Panc1 (cell line): ENCODE results near the gene FGD4.

Experiments
- POLR2AphosphoS5 ChIP-seq: IDR thresholded peaks from 2 replicates; pipeline ENCODE4 v1.6.1; 2012; ENCODE audit warnings: mild to moderate bottlenecking, low read depth, low read length, moderate library complexity
- TF ChIP-seq, protein P1 (sequence below): fragments of 450-650 bp; IDR thresholded peaks from 2 replicates; pipeline ENCODE4 v1.5.1; 2017; ENCODE audit warnings: mild to moderate bottlenecking
- TF ChIP-seq, protein P2 (sequence below), 2 experiments: IDR thresholded peaks; 2 replicates each; pipeline ENCODE4 v1.6.1; 2011 to 2012; ENCODE audit warnings: low read depth in 2 of 2, control low read depth in 1 of 2, low read length in 1 of 2, mild to moderate bottlenecking in 1 of 2, moderate library complexity in 1 of 2; ENCODE audit not compliant: insufficient read depth in 1 of 2

DNA sequence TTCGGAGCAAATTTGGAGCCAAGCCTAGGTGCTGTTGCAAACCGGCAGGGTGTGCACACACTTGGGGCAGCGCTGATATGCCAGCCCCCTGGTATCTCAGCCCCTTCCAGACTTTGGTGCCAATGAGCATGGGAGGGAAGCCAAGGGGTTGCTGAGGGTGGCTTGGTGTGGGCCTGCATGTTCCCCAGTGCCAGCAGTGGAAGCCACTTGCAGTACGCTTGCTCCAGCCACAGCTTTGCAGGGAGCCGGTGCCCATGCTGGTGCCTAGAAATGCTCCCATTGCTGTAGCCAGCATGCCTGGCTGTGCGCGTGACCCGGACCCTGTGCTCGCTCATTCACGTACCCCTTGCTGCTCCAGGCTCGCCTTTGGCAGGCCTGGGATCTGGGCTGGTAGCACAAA, 212.6 kb downstream of the FGD4 start:
- TF ChIP-seq, protein P1, sequence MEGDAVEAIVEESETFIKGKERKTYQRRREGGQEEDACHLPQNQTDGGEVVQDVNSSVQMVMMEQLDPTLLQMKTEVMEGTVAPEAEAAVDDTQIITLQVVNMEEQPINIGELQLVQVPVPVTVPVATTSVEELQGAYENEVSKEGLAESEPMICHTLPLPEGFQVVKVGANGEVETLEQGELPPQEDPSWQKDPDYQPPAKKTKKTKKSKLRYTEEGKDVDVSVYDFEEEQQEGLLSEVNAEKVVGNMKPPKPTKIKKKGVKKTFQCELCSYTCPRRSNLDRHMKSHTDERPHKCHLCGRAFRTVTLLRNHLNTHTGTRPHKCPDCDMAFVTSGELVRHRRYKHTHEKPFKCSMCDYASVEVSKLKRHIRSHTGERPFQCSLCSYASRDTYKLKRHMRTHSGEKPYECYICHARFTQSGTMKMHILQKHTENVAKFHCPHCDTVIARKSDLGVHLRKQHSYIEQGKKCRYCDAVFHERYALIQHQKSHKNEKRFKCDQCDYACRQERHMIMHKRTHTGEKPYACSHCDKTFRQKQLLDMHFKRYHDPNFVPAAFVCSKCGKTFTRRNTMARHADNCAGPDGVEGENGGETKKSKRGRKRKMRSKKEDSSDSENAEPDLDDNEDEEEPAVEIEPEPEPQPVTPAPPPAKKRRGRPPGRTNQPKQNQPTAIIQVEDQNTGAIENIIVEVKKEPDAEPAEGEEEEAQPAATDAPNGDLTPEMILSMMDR: no peak
- no peak for TF ChIP-seq POLR2AphosphoS5
- TF ChIP-seq, protein P2, sequence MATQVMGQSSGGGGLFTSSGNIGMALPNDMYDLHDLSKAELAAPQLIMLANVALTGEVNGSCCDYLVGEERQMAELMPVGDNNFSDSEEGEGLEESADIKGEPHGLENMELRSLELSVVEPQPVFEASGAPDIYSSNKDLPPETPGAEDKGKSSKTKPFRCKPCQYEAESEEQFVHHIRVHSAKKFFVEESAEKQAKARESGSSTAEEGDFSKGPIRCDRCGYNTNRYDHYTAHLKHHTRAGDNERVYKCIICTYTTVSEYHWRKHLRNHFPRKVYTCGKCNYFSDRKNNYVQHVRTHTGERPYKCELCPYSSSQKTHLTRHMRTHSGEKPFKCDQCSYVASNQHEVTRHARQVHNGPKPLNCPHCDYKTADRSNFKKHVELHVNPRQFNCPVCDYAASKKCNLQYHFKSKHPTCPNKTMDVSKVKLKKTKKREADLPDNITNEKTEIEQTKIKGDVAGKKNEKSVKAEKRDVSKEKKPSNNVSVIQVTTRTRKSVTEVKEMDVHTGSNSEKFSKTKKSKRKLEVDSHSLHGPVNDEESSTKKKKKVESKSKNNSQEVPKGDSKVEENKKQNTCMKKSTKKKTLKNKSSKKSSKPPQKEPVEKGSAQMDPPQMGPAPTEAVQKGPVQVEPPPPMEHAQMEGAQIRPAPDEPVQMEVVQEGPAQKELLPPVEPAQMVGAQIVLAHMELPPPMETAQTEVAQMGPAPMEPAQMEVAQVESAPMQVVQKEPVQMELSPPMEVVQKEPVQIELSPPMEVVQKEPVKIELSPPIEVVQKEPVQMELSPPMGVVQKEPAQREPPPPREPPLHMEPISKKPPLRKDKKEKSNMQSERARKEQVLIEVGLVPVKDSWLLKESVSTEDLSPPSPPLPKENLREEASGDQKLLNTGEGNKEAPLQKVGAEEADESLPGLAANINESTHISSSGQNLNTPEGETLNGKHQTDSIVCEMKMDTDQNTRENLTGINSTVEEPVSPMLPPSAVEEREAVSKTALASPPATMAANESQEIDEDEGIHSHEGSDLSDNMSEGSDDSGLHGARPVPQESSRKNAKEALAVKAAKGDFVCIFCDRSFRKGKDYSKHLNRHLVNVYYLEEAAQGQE (IDR thresholded peaks at IDR 0.05; ENCODE audit: insufficient read depth in 1 of 2, low read depth in 2 of 2, low read length in 1 of 2): no peak
